ENCODE data around the gene PCBP3.

GRCh38 chr21:45600248-45600647, 43.3 kb upstream of the PCBP3 start:
- TF ChIP-seq, protein P1, sequence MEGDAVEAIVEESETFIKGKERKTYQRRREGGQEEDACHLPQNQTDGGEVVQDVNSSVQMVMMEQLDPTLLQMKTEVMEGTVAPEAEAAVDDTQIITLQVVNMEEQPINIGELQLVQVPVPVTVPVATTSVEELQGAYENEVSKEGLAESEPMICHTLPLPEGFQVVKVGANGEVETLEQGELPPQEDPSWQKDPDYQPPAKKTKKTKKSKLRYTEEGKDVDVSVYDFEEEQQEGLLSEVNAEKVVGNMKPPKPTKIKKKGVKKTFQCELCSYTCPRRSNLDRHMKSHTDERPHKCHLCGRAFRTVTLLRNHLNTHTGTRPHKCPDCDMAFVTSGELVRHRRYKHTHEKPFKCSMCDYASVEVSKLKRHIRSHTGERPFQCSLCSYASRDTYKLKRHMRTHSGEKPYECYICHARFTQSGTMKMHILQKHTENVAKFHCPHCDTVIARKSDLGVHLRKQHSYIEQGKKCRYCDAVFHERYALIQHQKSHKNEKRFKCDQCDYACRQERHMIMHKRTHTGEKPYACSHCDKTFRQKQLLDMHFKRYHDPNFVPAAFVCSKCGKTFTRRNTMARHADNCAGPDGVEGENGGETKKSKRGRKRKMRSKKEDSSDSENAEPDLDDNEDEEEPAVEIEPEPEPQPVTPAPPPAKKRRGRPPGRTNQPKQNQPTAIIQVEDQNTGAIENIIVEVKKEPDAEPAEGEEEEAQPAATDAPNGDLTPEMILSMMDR (conservative IDR thresholded peaks at IDR 0.05) = no peak
- TF ChIP-seq EZH2 (IDR thresholded peaks at IDR 0.05; ENCODE audit: low read depth) = no peak
